ENCODE data around the gene USP6NL.

DNA sequence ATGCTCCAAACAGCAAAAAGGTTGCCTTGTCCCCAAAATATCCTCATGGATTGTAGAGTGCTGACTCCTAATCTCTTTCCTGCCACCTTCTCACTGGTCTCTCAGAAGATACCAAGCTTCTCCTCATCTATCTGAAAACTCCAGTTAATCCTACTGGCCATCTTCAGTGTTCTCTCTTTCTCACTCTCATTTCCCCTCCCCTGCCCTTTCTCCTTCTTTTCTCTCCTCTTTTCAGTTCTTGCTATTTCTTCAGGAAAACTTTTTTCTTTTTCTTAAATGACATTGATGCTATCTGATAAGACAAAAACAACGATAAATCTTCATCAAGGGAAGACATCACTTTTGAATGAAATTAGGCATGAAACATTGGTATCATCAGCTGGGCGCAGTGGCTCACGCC lies 109.8 kb downstream of the USP6NL start:
- TF ChIP-seq, protein P1, sequence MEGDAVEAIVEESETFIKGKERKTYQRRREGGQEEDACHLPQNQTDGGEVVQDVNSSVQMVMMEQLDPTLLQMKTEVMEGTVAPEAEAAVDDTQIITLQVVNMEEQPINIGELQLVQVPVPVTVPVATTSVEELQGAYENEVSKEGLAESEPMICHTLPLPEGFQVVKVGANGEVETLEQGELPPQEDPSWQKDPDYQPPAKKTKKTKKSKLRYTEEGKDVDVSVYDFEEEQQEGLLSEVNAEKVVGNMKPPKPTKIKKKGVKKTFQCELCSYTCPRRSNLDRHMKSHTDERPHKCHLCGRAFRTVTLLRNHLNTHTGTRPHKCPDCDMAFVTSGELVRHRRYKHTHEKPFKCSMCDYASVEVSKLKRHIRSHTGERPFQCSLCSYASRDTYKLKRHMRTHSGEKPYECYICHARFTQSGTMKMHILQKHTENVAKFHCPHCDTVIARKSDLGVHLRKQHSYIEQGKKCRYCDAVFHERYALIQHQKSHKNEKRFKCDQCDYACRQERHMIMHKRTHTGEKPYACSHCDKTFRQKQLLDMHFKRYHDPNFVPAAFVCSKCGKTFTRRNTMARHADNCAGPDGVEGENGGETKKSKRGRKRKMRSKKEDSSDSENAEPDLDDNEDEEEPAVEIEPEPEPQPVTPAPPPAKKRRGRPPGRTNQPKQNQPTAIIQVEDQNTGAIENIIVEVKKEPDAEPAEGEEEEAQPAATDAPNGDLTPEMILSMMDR (IDR thresholded peaks at IDR 0.05; ENCODE audit: low read depth, low read length), result no peak
- no peak for TF ChIP-seq EZH2phosphoT487 (IDR thresholded peaks at IDR 0.05; ENCODE audit: low read depth)
